IPS-NIHi7 (cell line): ENCODE measurements around the gene PTCHD1.

Experiments
- DNase-seq: peaks from one replicate; pipeline ENCODE4 v3.0.0; 2012; ENCODE audit warnings: mixed read lengths; ENCODE audit errors: extremely low spot score

PTCHD1 gene

DNA sequence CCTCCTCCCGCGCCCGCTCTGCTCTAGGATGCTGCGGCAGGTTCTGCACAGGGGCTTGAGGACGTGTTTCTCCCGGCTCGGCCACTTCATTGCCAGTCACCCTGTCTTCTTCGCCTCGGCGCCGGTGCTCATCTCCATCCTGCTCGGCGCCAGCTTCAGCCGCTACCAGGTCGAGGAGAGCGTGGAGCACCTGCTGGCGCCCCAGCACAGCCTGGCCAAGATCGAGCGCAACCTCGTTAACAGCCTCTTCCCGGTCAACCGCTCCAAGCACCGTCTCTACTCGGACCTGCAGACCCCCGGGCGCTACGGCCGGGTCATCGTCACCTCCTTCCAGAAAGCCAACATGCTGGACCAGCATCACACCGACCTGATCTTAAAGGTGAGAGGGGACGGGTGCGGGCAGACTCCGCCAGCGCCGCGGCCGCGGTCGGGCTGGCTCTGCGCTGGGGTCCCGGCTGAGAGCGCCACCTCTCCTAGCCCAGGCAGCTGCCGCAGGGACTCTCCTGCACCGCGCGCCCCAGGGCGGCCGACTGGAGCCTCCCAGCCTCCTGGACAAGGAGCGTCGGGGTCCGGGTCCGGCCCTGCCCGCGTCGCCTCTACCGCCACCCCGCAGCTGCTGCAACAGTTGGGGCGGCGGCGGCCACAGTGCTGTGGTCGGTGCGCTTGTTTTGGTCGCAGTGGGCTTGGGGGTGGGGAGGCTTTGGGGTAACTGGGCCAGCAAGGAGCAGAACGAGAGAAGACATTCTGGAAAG lies at the start of gene PTCHD1:
PTCHD1 (plus strand) TSS at position 2 of the 752 bp plus-strand sequence; CDS start at position 29, 27 bp downstream.
- no peak for DNase-seq

DNA sequence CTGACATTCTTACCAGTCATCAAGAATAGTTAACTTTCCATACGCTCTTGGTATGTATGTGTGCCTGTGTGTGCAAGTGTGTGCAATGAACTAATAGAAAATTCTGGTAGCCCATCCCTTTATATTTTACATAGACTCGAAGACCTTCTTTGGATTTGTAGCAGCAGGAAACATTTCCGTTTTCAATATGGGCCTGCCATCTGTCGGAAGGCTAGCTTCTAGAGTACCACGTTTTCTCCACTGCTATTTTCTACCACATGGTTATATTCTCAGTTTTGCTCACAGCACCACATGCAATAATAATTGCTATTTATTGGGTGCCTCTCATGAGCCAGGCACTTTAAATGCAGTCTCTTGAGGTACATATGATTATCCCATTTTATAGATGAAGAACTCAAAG lies 47.9 kb upstream of the PTCHD1 start:
- no peak for DNase-seq

DNA sequence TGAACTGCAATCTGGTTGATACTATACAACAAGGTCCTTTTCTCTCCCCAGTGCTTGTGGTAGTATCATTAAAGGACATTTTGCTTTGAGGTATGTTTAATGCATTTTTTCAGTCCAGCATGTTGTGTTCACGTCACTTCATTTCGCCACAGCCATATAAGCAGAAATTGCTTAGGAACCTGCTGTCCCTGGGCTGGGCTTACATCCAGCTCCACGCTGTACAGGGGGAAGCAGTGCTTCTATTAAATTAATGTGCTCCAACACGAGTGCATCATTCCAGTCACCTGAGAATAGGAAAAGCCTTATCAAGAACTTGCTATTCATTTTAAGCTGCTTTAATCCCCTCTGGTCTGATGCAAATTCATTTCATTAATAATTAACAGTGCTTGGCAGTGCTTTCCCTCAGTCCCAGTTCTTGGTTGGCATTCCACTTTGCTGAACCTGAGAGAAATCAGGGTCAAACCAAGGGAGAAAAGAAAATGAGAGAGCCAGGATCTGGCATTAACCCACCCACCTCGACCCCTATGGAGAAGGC lies 47.4 kb upstream of the PTCHD1 start:
- no peak for DNase-seq

DNA sequence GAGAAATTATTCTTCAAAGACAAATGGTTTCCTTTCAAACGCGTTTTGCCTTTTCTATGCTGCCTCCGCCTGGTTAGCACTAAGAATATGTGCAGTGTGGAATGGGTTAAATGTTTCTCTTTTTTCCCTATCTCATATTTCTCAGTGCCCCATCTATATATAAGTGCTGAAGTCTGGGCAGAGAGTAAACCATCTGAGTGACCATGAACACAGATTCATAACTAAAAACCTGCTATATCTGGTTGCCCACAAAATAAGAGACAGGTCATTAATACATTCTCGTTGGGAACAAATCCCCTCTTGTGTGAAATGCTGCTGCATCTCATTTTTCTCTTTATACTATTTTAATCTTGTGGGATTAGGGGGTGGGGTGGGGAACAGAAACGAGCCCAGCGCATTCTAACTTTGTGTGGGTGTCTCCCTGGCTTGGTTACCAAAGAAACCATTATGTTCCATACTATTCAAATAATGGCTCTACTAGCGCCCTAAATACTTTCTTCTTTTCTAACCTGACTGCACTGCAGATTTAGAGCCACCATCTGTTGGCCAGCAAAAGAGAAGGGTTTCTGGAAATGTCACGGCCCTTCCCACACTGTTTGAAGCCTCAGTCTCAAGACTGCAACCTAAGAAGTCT lies 42.2 kb upstream of the PTCHD1 start:
- no peak for DNase-seq

DNA sequence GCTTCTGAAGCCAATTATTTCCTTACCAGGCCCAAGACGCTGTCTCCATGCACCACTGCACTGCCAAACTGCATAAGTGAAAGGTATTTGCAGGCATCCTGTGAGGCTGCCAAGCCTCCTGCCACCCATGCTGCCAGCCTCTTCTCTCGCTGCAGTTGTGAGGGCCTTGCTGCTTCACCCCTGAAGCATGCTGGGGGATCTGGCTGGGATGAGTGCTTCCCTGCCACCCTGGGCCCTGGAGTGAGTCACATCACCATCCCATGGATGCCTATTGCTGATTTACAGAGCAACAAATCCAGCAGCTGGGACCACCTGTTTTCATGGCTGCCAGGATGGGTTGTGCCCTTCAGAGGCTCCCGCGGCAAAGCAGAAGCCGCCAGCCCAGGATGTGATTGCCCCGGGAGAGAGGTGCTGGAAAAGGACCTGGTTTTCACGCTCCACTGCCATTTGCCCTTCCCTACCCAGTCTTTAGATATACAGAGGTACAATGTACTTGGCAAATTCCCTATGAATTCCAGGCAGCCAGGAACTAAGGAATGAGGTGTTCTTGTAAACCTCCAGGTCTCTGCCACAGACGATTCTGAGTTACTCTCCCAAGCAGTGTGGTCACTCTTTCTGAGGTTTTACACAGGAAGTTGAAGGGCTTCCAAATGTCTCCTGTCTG lies 41.5 kb upstream of the PTCHD1 start:
- no peak for DNase-seq

DNA sequence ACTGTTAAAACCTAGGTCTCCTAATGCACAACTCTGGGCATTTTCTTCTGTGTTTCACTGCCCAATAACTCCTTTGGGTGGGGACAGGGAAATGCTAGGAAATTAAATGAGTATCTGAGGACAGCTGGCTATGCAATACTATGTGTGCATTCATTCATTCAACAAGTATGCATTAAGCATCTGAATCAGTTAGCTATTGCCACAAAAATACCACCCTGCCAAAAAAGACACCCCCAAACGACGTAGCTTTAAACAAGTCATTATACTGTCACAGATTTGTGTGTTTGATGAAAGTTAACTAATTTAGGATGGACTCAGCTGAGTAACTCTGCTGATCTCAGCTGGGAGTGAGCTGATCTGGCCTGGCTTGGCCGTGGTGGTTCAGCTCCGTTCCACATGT lies 29.8 kb upstream of the PTCHD1 start:
- no peak for DNase-seq

DNA sequence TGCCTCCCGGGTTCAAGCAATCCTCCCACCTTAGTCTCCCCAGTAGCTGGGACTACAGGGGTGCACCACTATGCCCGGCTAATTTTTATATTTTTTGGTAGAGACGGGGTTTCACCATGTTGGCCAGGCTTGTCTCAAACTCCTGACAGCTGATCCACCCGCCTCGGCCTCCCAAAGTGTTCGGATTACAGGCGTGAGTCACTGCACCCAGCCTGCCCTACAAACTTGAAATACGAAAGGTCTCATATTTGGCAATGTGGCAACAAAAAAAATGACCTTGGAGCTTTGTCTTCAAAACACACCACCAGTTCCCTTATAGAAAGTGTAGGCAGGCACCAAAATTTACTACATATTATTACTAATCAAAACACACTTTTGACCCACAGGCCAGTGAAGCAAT lies 22.9 kb upstream of the PTCHD1 start:
- no peak for DNase-seq

DNA sequence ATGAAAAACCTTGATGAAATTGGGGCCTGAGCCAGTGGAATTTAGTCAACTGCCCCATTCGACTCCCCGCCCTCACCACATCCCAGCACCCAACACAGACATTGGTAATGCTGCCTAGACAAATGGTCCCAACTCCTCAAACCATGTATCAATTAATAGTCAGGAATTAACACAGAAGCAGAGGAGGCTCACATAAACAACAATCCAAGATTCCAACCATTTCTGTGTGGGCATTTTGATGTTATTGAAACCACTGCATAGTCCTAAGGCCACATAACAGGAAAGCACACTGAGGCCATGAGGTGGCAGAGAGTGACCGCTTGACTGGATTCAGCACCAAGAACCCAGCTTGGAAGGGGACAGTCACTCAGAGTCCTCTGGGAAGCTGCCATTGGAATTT lies 22.5 kb upstream of the PTCHD1 start:
- DNase-seq = no peak

DNA sequence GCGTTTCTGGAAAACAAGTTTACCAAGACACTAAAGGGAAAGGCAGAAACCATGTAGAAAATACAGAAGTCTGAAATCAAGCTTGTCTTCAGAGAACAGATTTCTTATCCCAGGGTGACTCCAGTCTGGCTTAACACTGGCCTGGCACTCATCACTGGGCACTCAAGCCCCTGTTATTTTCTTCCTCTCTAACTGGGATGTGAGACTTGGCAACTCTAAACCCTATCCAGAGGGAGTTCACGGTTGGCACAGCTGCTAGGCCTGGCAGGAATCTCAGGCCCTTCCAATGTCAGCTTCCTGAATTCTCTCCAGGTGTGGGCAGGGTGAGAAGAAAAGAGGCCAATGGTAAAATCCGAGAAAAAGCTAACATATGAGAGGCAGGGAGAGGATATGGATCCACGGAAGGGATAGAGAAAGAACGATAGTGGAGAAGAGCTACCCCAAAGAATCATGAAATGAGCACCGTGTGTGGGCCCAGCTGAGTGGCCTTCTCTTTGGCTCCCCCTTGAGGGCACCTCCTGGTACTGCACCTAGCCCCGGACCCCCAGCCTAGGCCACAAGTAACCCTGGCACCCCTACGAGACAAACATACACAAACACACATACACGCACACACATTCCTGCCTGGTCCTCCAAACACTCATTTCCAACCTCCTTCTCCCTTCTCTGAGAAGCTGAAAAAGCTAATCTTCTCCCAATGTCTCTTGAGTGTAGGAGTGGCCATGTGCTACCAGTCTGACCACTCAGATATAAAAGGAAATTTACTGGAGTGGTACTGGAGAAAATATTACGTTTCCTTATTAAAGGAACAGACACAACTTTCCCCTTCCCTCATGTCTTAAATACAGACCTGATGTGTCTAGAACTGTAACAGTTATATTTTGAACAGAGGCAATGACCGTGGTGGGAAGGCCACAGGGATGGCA lies 16.6 kb upstream of the PTCHD1 start:
- peak; percentile 91 for DNase-seq

DNA sequence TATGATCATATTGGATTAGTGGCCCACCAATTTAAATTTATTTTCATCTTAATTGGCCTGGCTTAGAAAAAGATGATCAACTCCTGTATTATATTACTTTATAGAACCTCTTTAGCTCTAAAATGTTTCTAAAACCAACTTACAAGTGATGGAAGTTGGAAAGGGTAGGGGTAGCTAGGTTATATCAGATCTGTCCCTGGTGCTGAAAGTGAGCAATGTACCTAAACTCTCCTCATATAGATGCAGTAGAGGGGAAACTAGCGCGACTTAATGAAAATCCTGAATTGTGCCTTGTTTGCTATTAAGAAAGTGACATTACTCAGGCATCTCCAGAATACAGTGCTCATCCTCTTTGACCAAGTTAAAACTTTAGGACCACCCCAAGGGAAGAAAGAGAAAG lies 7.5 kb upstream of the PTCHD1 start:
- peak; percentile 33 for DNase-seq

DNA sequence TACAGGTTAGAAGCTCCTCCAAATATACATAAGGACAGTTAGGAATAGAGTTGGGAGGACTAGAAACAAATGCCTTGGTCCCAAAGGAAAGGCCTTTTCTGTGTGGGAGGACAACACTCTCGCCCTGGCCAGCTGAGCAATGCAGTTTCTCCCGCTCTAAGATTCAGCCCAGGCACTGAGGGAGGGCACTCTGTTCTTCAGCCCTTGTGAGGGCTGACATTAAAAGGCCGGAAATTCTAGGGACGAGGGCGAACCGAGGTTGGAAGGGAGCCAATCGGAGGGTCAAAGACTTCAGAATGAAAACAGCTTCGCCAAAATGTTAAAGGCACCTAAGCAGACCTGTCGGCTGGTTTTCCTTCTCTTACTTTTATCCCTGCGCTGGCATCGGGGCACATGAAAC lies 2.9 kb upstream of the PTCHD1 start:
- DNase-seq = peak; percentile 42

DNA sequence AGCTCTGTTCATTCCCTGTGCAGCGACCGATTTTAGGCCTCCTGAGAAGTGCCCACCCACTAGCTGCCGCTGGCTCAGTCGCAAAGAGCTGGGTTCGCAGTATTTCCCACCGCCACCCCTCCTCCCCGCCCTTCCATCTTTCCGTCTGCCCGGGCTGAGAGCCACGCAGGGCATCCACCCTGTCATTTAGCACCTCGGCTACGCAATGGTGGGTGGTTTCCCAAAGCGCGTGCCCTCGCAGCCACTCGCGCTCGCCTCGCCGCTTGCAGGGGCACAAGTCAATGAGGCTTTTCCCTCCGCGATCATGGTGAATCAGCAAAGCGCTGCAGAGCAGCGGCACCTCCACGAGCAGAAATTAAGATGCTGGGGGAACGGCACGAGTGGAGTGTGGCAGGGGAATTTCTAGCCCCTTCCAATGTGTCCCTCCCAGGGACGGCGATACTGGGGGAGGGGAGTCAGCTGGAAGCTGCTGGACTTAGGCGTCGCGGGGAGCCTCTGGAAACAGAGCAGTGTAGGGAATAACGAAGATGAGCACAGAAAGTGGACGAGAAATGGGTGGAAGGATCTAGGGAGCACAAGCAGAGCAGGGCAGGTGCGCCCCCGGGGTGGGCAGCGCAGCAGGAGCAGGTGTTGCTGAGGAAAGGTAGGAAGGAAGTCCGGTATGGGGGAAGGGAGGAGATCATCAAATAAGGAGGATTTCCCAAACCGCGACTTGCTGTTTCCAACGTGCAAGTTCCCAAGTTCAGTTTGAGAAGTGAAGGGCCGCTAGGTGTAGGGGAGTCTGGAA lies 2.4 kb upstream of the PTCHD1 start:
- peak; percentile 35 for DNase-seq

DNA sequence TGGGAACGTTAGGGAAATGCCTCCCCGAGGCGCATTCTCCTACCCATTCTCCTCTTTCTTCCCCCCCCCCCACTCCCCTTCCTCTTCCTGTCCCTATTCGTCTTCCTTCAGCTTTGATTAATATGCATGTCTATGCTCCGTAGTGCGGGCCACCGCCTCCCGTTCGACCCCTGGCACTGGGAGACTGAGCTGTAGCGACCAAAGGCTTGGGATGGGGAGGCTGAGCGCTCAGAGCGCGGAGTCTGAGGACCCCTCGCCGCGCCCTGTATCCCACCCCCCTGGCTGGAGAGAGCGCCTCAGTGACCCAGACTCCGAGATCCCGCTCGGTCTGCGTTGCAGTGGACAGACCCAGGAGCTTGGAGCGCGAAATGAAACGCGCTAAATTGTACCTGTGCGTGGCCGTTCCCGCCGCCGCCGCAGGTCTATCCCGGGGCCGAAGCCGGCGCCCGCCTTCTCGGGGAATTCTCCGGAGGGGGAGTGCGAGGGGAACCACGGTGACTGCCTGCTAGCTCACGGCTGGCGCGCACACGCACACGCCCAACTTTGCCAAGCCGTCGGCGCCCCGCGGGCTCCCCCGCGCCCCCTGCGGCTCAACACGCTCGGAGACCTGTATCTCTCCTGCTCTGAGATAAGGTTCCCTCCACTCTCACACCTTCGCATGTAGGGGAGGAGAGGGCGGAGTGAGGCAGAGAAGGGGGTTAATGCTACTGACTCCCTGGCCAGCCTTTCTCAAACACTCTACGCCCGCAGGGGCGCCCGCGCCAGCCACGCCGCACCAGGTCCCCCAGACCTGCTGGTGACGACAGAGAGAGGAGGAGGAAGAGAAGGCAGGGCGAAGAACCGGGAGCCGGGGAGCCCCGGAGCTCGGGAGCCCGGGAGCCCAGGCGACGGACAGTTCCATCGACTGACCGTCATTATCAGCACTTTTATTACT lies 1.5 kb upstream of the PTCHD1 start:
- peak; percentile 23 for DNase-seq

DNA sequence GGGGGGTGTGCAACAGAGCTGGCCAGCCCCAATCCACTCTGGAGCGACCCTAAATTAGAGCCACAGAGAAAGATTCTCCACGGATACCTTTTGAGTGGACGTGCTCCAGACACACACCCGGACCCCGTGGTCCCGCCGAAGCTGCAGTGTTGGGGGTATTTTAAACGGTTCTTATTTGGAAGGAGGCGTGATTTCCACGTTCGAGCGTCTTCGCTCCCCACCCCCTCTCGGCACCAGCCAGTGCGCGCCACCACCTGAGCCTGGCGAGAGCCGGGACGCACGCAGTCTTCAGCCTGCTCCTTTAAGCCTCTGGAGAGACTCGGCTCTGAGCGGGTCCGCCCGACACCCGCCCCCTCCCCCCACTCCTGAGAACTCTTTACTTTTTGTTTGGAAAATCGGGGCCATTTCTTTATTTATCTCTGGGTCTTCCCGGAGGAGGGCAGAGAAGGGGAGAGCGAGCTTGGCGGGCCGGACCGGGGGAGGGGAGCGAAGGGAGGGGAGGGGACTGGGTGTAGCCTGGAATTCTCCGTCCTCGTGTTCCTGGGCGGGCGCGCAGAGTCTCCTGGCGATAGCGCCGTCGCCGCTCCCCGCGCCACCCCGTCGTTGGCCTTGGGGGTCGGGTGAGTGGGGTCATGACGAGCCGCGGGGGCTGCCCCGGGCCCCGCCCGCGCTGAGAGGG lies 668 bp upstream of the PTCHD1 start:
- peak; percentile 49 for DNase-seq

DNA sequence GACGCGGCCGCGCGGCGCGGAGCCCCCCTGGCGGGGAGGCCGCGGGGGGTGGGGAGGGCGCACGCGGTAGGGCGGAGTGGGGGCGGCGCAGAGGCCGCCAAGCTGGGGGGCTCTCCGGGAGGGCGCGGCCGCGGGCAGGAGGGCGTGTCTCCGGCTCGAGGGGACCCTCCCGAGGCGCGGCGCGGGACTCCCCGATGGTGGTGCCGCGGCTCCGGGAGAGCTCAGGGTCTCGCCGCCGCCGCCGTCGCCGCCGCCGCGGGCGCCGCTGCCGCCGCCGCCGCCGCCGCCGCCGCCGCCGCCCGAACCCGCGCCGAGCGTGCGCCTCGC lies 165 bp upstream of the PTCHD1 start:
- no peak for DNase-seq

DNA sequence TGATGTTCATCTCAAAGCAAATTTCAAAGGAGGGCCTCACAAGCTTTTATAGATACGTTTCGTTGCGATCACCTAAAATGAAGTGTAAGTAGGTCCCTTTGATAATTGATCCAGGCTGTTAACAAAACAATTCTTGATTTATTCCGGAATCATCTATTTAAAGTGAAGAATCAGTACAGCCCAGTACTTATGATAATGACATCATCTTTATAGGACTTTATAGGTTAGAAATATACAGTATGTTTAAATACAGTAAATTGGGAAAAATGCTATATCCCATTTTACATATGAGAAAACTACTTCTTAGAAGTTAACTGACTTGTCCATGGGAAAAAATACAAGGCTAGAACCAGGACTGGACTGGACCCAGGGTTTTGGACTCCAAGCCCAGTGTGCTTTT lies 3.7 kb downstream of the PTCHD1 start:
- DNase-seq = no peak

DNA sequence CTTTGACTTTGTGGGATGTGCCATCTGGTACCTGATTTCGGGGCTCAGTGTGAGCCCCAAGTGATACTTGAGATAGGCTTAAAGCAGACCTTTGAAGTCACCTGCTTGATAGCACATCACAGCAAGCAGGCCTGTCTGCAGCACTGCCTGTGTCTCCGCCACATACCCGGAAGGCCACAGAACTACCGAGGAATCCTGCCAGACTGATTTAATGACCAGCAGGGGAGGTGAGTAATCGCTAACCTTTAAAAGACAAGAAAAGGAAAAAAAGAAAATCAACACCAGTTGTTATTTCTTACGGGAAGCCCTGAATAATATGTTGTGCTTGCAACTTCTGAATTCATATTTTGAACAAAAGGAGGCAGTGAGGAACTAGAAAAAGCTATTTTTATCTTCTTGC lies 6.8 kb downstream of the PTCHD1 start:
- DNase-seq = peak; percentile 64

DNA sequence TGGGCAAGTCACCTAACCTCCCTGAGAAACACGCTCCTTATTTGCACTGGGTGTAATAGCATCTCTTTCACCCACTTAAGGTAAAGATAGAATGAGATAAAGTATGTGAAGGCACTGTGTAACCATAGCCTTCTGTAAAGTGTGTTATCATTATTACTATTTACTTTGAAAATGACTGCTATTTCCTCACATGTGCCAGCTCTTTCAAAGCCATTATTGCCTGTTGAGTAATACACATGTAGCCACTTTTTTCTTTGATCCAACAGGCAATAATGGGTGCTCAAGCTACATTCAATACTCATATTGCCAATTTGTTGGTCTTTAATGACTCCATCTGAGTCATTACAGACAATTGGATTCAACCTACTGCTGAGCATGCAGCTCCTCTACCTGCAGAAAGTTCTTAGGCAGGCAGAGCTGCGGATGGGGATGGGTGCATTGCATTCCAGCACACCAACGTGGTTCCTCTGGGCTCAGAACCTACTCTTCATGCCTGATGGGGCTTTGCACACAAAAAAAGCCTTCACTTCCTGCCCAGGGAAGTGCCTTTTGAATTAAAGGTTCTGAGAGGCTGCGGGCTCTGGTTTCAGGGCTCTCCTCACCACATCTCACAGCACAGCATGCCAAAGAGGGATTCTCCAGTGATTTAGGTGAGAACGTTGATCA lies 9.7 kb downstream of the PTCHD1 start:
- DNase-seq = peak; percentile 30

DNA sequence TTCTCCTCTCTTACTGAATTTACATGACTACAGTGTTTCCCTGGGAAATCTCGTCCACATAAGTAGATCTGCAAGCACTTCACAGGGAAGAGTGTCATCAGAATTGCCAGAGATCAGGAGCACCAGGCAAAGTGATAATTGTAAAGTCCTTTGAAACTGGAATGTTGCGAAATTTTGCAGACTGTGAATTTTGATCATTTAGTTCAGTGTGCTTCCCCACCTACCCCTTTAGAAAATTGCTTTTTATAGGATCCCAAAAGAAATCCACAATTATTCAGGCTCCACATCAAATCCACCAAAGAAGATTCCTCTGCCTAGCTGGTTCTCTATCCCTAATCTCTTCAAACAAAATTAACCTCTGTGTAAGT lies 10.2 kb downstream of the PTCHD1 start:
- no peak for DNase-seq
